ENCODE results near the gene GATA5. TPM values are rescaled to one million over a fixed set of nuclear protein-coding genes. Genes with fewer than 3 reads are reported as not detected.

The GATA5 gene
- polyA plus RNA-seq, 1 experiment, result not detected

GRCh38 chr20:62461157-62461556 lies 14.6 kb downstream of the GATA5 start:
- Histone ChIP-seq H3K9me3 (ENCODE audit: control insufficient read depth, insufficient read depth, low read length) (no peaks in the 10 kb centered on the region; the same call in 1 of the 2 replicates), H3K27me3 (ENCODE audit: control insufficient read depth, insufficient read depth, low read length) (peaks cover 53% of the 10 kb centered on the region), H3K4me3 (ENCODE audit: low read depth, low read length) (no peak overlapping the region), H3K27ac (ENCODE audit: low read depth, low read length) (no peak overlapping the region)
- no peak for DNase-seq (ENCODE audit: low read depth, low spot score)
- CTCF ChIA-PET, result no interaction called here
- no peak for TF ChIP-seq CTCF (IDR thresholded peaks at IDR 0.05; ENCODE audit: low read depth, low read length)
- POLR2A ChIA-PET, result no interaction called here

- H3K9me3 ChIP-seq (ENCODE audit: control insufficient read depth, insufficient read depth, low read length), result no peaks in the 10 kb centered on the region; the same call in 1 of the 2 replicates
- POLR2A ChIA-PET, result no interaction called here
- no peak for DNase-seq (ENCODE audit: low read depth, low spot score)
- H3K27me3 ChIP-seq (ENCODE audit: control insufficient read depth, insufficient read depth, low read length), result peaks cover 56% of the 10 kb centered on the region
- H3K4me3 ChIP-seq (ENCODE audit: low read depth, low read length), result no peak overlapping the region
- CTCF ChIA-PET, result no interaction called here
- TF ChIP-seq CTCF (IDR thresholded peaks at IDR 0.05; ENCODE audit: low read depth, low read length), result no peak
- H3K27ac ChIP-seq (ENCODE audit: low read depth, low read length), result no peak overlapping the region
Measured at GRCh38 chr20:62460678-62461077, 15.1 kb downstream of the GATA5 start.

- H3K27me3 ChIP-seq (ENCODE audit: control insufficient read depth, insufficient read depth, low read length), result peaks cover 62% of the 10 kb centered on the region
- ChIA-PET POLR2A (no interaction called here), CTCF (no interaction called here)
- no peak for TF ChIP-seq CTCF (IDR thresholded peaks at IDR 0.05; ENCODE audit: low read depth, low read length)
- no peak overlapping the region for H3K27ac ChIP-seq (ENCODE audit: low read depth, low read length)
- no peak overlapping the region for H3K4me3 ChIP-seq (ENCODE audit: low read depth, low read length)
- H3K9me3 ChIP-seq (ENCODE audit: control insufficient read depth, insufficient read depth, low read length), result no peaks in the 10 kb centered on the region; the same call in 1 of the 2 replicates
- DNase-seq (ENCODE audit: low read depth, low spot score), result no peak
Measured at GRCh38 chr20:62459488-62459887, 16.3 kb downstream of the GATA5 start.

- Histone ChIP-seq H3K27ac (ENCODE audit: low read depth, low read length) (no peak overlapping the region), H3K27me3 (ENCODE audit: control insufficient read depth, insufficient read depth, low read length) (peaks cover 61% of the 10 kb centered on the region), H3K4me3 (ENCODE audit: low read depth, low read length) (no peak overlapping the region), H3K9me3 (ENCODE audit: control insufficient read depth, insufficient read depth, low read length) (no peaks in the 10 kb centered on the region; the same call in 1 of the 2 replicates)
- DNase-seq (ENCODE audit: low read depth, low spot score), result no peak
- ChIA-PET POLR2A (no interaction called here), CTCF (no interaction called here)
- TF ChIP-seq CTCF (IDR thresholded peaks at IDR 0.05; ENCODE audit: low read depth, low read length), result no peak
Measured at GRCh38 chr20:62458275-62459251, 17.2 kb downstream of the GATA5 start.

GRCh38 chr20:62457831-62458230 lies 18.0 kb downstream of the GATA5 start:
- no peak for DNase-seq (ENCODE audit: low read depth, low spot score)
- ChIA-PET CTCF (no interaction called here), POLR2A (no interaction called here)
- TF ChIP-seq CTCF (IDR thresholded peaks at IDR 0.05; ENCODE audit: low read depth, low read length), result no peak
- Histone ChIP-seq H3K27ac (ENCODE audit: low read depth, low read length) (no peak overlapping the region), H3K27me3 (ENCODE audit: control insufficient read depth, insufficient read depth, low read length) (peaks cover 61% of the 10 kb centered on the region), H3K9me3 (ENCODE audit: control insufficient read depth, insufficient read depth, low read length) (no peaks in the 10 kb centered on the region; the same call in 1 of the 2 replicates), H3K4me3 (ENCODE audit: low read depth, low read length) (no peak overlapping the region)
